AG09309 (cell line): ENCODE measurements around the gene CPXM1.

Experiments
- DNase-seq: peaks from one replicate; pipeline ENCODE4 v3.0.0-alpha.2; 2010; ENCODE audit warnings: low read depth
- H3K4me3 ChIP-seq: 2 replicates; pipeline ENCODE4 v1.5.1; 2011; ENCODE audit warnings: mild to moderate bottlenecking, low read depth, low read length, moderate library complexity; ENCODE audit not compliant: control insufficient read depth
- TF ChIP-seq, protein P1 (sequence below): IDR thresholded peaks from 2 replicates; pipeline ENCODE4 v1.5.1; 2011; ENCODE audit warnings: mild to moderate bottlenecking, low read depth, low read length, inconsistent platforms; ENCODE audit not compliant: insufficient read depth, control insufficient read depth; ENCODE audit errors: missing control alignments

CPXM1 gene

DNA sequence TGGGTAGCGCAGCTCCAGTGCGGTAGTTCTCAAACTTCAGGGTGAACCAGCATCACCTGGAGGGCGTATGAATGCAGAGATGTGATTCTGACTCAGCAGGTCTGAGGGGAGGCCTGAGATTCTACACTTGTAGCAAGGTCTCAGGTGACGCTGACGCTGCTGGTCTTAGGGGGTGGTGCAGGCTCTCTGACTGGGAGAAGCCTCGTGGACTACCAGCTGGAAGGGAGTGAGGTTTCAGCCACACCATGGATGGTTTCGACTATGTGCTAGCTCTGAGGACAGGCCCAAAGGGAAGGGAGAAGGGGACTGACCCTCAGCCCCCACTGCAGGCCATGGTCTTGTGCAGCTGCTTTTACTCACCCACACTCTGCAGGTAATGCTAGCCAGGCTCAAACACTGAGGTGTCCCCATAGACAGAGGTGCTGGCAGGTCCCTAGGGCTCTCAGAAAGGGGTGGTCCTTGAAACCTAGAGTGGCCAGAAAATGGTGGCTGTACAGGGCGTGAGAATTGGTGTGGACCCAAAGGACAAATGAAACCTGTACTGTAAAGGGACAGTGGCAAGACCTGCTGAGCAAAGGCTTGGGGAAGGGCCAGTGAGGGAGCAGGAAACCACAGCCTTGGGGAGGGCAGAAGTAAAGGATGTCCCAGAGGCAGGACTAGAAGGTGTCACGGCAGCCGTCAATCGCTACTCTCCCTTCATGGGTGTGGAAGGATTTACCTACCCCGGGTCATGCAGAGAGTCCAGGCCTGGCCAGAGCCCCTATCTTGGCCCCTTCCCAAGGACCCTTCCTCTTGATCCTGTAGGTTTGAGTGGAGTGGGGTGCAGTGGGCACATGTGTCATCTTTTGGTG is 55.1 kb downstream of the CPXM1 start:
- no peak for DNase-seq
- no peak overlapping the region for H3K4me3 ChIP-seq
- TF ChIP-seq, protein P1, sequence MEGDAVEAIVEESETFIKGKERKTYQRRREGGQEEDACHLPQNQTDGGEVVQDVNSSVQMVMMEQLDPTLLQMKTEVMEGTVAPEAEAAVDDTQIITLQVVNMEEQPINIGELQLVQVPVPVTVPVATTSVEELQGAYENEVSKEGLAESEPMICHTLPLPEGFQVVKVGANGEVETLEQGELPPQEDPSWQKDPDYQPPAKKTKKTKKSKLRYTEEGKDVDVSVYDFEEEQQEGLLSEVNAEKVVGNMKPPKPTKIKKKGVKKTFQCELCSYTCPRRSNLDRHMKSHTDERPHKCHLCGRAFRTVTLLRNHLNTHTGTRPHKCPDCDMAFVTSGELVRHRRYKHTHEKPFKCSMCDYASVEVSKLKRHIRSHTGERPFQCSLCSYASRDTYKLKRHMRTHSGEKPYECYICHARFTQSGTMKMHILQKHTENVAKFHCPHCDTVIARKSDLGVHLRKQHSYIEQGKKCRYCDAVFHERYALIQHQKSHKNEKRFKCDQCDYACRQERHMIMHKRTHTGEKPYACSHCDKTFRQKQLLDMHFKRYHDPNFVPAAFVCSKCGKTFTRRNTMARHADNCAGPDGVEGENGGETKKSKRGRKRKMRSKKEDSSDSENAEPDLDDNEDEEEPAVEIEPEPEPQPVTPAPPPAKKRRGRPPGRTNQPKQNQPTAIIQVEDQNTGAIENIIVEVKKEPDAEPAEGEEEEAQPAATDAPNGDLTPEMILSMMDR, result no peak
